GDM1 (cell line): ENCODE measurements around the gene CSNK1A1L.

Experiments used
- DNase-seq: peaks from one replicate; lab custom pipeline; 2025; lab: John Stamatoyannopoulos, UW

Gene CSNK1A1L

GRCh38 chr13:37105251-37105714, at the start of gene CSNK1A1L:
CSNK1A1L (minus strand) TSS chr13:37105664; CDS start chr13:37105256, 408 bp downstream.
- DNase-seq, result no peak

- no peak for DNase-seq
Measured at GRCh38 chr13:37149380-37149779, 43.9 kb upstream of the CSNK1A1L start.

GRCh38 chr13:37148501-37148900, 43.0 kb upstream of the CSNK1A1L start:
- no peak for DNase-seq

GRCh38 chr13:37144661-37145060, 39.2 kb upstream of the CSNK1A1L start:
- DNase-seq, result no peak

GRCh38 chr13:37143911-37144310, 38.4 kb upstream of the CSNK1A1L start:
- no peak for DNase-seq

- DNase-seq, result no peak
Measured at GRCh38 chr13:37142877-37143276, 37.4 kb upstream of the CSNK1A1L start.

GRCh38 chr13:37141011-37141410, 35.5 kb upstream of the CSNK1A1L start:
- DNase-seq, result no peak

- DNase-seq, result no peak
Measured at GRCh38 chr13:37139356-37139755, 33.9 kb upstream of the CSNK1A1L start.

GRCh38 chr13:37138926-37139325, 33.5 kb upstream of the CSNK1A1L start:
- no peak for DNase-seq

GRCh38 chr13:37138169-37138568, 32.7 kb upstream of the CSNK1A1L start:
- no peak for DNase-seq

GRCh38 chr13:37136633-37137032, 31.2 kb upstream of the CSNK1A1L start:
- DNase-seq, result no peak

- DNase-seq, result no peak
Measured at GRCh38 chr13:37136187-37136586, 30.7 kb upstream of the CSNK1A1L start.

GRCh38 chr13:37134411-37135041, 29.1 kb upstream of the CSNK1A1L start:
- DNase-seq, result no peak

GRCh38 chr13:37132211-37132610, 26.7 kb upstream of the CSNK1A1L start:
- no peak for DNase-seq

GRCh38 chr13:37131092-37131491, 25.6 kb upstream of the CSNK1A1L start:
- no peak for DNase-seq

GRCh38 chr13:37129866-37130265, 24.4 kb upstream of the CSNK1A1L start:
- DNase-seq, result no peak

GRCh38 chr13:37127691-37128241, 22.3 kb upstream of the CSNK1A1L start:
- no peak for DNase-seq

- no peak for DNase-seq
Measured at GRCh38 chr13:37123337-37123736, 17.9 kb upstream of the CSNK1A1L start.

GRCh38 chr13:37118016-37118415, 12.6 kb upstream of the CSNK1A1L start:
- DNase-seq, result no peak

GRCh38 chr13:37114250-37114649, 8.8 kb upstream of the CSNK1A1L start:
- DNase-seq, result no peak

GRCh38 chr13:37113534-37113933, 8.1 kb upstream of the CSNK1A1L start:
- DNase-seq, result no peak

- DNase-seq, result no peak
Measured at GRCh38 chr13:37109051-37109678, 3.7 kb upstream of the CSNK1A1L start.

- no peak for DNase-seq
Measured at GRCh38 chr13:37107868-37108267, 2.4 kb upstream of the CSNK1A1L start.

GRCh38 chr13:37107456-37107855, 2.0 kb upstream of the CSNK1A1L start:
- no peak for DNase-seq
